Brain microvascular endothelial cell (primary cell): ENCODE measurements around the gene BCLAF3.

ENCODE experiments used
- DNase-seq: peaks from one replicate; pipeline ENCODE4 v3.0.0-alpha.2; 2020
- H3K27ac ChIP-seq: fragments of 250-450 bp; sonication (Bioruptor Pico); 2 replicates; pipeline ENCODE4 v1.5.1; 2020; ENCODE audit warnings: mild to moderate bottlenecking, moderate library complexity
- H3K27me3 ChIP-seq: fragments of 250-450 bp; sonication (Bioruptor Pico); replicated peaks from 2 replicates; pipeline ENCODE4 v1.5.1; 2020; ENCODE audit warnings: mild to moderate bottlenecking
- H3K36me3 ChIP-seq: fragments of 250-450 bp; sonication (Bioruptor Pico); replicated peaks from 2 replicates; pipeline ENCODE4 v1.5.1; 2020; ENCODE audit warnings: mild to moderate bottlenecking
- H3K4me3 ChIP-seq: 2 replicates; pipeline ENCODE4 v1.5.1; 2011; ENCODE audit warnings: low read depth, mild to moderate bottlenecking, control low read depth, low read length, moderate library complexity
- CTCF ChIP-seq: IDR thresholded peaks from 2 replicates; pipeline ENCODE4 v1.5.1; 2011; ENCODE audit warnings: low read depth, mild to moderate bottlenecking, moderate library complexity, low read length, control low read depth, inconsistent platforms; ENCODE audit errors: missing control alignments
- in situ Hi-C: cut with HindIII; loops from 2 replicates; pipeline ENCODE4 v1.10.0; 2017; ENCODE audit warnings: low sequenced_read_pairs, low pct_ligation_motif_present

BCLAF3 gene

DNA sequence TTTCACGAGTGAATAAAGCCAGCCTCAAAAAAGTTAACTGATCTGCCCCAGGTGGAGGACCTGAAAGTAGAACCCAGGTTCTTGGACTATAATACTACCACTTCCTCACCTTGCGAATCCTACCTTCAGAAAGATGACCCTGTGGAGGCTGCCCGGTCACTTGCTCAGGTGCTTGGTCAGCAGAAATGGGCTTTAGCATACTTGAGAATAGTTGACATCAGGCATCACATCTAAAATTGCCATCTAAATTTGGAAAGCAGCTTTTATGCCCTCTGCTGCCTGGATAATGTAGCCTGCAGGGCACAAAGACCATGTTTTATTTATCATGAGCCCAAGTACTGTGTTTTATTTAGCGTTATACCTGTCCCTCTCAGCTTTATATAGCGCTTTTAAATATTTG lies 3.0 kb downstream of the BCLAF3 start:
- Histone ChIP-seq H3K36me3 (no peaks in the 10 kb centered on the region), H3K27me3 (no peaks in the 10 kb centered on the region), H3K4me3 (no peak overlapping the region), H3K27ac (no peak overlapping the region)
- no peak for DNase-seq
- in situ Hi-C loops = no loop called here
- TF ChIP-seq CTCF = no peak

- in situ Hi-C loops = no loop called here
- Histone ChIP-seq H3K27me3 (no peaks in the 10 kb centered on the region), H3K27ac (no peak overlapping the region), H3K4me3 (no peak overlapping the region), H3K36me3 (no peaks in the 10 kb centered on the region)
- no peak for TF ChIP-seq CTCF
- DNase-seq = no peak
Measured at GRCh38 chrX:19986531-19986930, 4.3 kb downstream of the BCLAF3 start.

- no peak for DNase-seq
- in situ Hi-C loops = no loop called here
- no peak overlapping the region for H3K4me3 ChIP-seq
- no peaks in the 10 kb centered on the region for H3K36me3 ChIP-seq
- H3K27ac ChIP-seq = no peak overlapping the region
- TF ChIP-seq CTCF = no peak
- no peaks in the 10 kb centered on the region for H3K27me3 ChIP-seq
Measured at GRCh38 chrX:19981947-19982346, 8.9 kb downstream of the BCLAF3 start.

DNA sequence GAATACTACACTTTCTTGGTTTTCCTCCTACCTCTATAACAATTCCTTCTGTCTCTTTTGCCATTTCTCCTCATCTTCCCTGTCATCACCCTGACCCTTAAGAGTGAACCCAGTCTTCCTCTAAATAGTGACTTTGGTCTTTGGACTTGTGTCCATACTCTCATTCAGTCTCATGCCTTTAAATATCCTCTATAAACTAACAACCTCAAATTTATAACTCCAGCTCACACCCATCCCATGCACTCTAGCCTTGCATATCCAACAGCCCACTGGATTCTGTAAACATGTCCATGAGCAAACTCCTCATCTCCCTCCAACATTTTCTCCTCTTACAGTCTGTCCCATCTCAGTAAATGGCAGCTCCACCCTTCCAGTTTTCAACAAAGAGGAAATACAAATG lies 15.0 kb downstream of the BCLAF3 start:
- Histone ChIP-seq H3K4me3 (no peak overlapping the region), H3K36me3 (no peaks in the 10 kb centered on the region), H3K27ac (no peak overlapping the region), H3K27me3 (no peaks in the 10 kb centered on the region)
- no peak for DNase-seq
- in situ Hi-C loops = no loop called here
- no peak for TF ChIP-seq CTCF

DNA sequence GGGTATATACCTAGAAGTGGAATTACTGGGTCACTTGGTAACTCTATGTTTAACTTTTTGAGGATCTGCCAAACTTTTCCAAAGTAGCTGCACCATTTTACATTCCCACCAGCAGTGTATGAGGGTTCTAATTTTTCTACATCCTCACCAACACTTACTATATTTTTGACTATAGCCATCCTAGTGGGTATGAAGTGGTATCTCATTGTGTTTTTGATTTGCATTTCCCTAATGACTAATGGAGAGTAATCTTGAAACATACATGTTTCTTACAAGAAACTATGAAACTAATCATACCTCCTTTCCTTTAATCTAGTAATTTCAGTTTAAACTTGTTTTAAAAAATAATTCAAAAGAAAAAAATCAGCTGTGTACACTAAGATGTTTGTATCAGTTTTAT lies 17.9 kb downstream of the BCLAF3 start:
- H3K4me3 ChIP-seq = no peak overlapping the region
- no peaks in the 10 kb centered on the region for H3K27me3 ChIP-seq
- DNase-seq = no peak
- H3K27ac ChIP-seq = no peak overlapping the region
- no peaks in the 10 kb centered on the region for H3K36me3 ChIP-seq
- in situ Hi-C loops = no loop called here
- no peak for TF ChIP-seq CTCF

DNA sequence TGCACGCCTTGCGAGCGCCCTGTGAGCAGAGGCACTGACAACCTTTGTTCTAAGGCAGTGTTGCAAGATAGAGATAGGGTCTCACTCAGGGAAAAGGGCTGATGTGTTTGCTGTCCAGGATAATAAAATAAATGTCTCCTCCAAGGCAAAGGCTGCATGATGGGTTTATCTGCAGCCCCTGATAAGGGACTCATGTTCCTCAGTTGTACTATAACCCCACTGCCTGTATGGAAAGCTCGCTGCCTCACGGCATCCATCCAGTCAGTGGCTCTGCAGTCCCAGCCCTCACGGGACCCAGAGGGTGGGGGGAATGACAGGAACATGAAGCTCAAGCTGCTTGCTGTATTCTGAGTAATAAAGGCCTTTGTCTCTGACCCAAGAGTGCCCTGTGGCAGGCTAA lies 22.6 kb downstream of the BCLAF3 start:
- in situ Hi-C loops = no loop called here
- no peaks in the 10 kb centered on the region for H3K27me3 ChIP-seq
- H3K4me3 ChIP-seq = no peak overlapping the region
- H3K27ac ChIP-seq = no peak overlapping the region
- no peak for DNase-seq
- TF ChIP-seq CTCF = no peak
- H3K36me3 ChIP-seq = no peaks in the 10 kb centered on the region
